GM18511 (cell line): ENCODE data around the gene BTBD9.
"Not testable (repeated sequence)": the region's sequence is repeated elsewhere in the genome, so short reads cannot be mapped to it uniquely, and the experiment has no call there.

Experiments used
- ATAC-seq: cut with Tn5 transposase; IDR thresholded peaks from one replicate; pipeline ENCODE4 v1.9.1; 2021; ENCODE audit warnings: mild to moderate bottlenecking, moderate library complexity; ENCODE audit not compliant: unreplicated experiment

The BTBD9 gene

GRCh38 chr6:38353310-38354036, 286.3 kb downstream of the BTBD9 start:
- ATAC-seq, result no peak

- no peak for ATAC-seq
Observed at GRCh38 chr6:38352636-38353035, 287.1 kb downstream of the BTBD9 start.

GRCh38 chr6:38350942-38351341, 288.8 kb downstream of the BTBD9 start:
- ATAC-seq, result no peak

GRCh38 chr6:38350220-38350619, 289.5 kb downstream of the BTBD9 start:
- ATAC-seq, result no peak

- ATAC-seq, result no peak
Observed at GRCh38 chr6:38349795-38350194, 289.9 kb downstream of the BTBD9 start.

GRCh38 chr6:38349221-38349620, 290.5 kb downstream of the BTBD9 start:
- ATAC-seq, result no peak

GRCh38 chr6:38348371-38348770, 291.4 kb downstream of the BTBD9 start:
- ATAC-seq, result no peak

GRCh38 chr6:38347829-38348228, 291.9 kb downstream of the BTBD9 start:
- ATAC-seq, result not testable (repeated sequence)

GRCh38 chr6:38346291-38347079, 293.2 kb downstream of the BTBD9 start:
- no peak for ATAC-seq

GRCh38 chr6:38345586-38345985, 294.1 kb downstream of the BTBD9 start:
- no peak for ATAC-seq

- ATAC-seq, result no peak
Observed at GRCh38 chr6:38341496-38341895, 298.2 kb downstream of the BTBD9 start.

GRCh38 chr6:38339914-38340313, 299.8 kb downstream of the BTBD9 start:
- no peak for ATAC-seq

GRCh38 chr6:38337819-38338465, 301.8 kb downstream of the BTBD9 start:
- no peak for ATAC-seq

- no peak for ATAC-seq
Observed at GRCh38 chr6:38336922-38337321, 302.8 kb downstream of the BTBD9 start.

- no peak for ATAC-seq
Observed at GRCh38 chr6:38326837-38327236, 312.9 kb downstream of the BTBD9 start.

- no peak for ATAC-seq
Observed at GRCh38 chr6:38323216-38323615, 316.5 kb downstream of the BTBD9 start.

GRCh38 chr6:38322138-38322537, 317.6 kb downstream of the BTBD9 start:
- no peak for ATAC-seq

GRCh38 chr6:38320843-38321242, 318.9 kb downstream of the BTBD9 start:
- peak; percentile 75 for ATAC-seq

- no peak for ATAC-seq
Observed at GRCh38 chr6:38320358-38320757, 319.4 kb downstream of the BTBD9 start.

GRCh38 chr6:38319256-38320212, 320.2 kb downstream of the BTBD9 start:
- no peak for ATAC-seq
